GM12801 (cell line): Measurements from ENCODE around the gene VPS25.

Experiments
- CTCF ChIP-seq: IDR thresholded peaks from one replicate; pipeline ENCODE4 v1.5.1; 2011; ENCODE audit warnings: control low read depth; ENCODE audit not compliant: insufficient read length; ENCODE audit errors: extremely low read depth

Gene VPS25

GRCh38 chr17:42773290-42774035 is at the start of gene VPS25:
Gene VPS25 (plus strand): TSS chr17:42773449. CDS start chr17:42773476, 27 bp downstream.
- no peak for TF ChIP-seq CTCF

- no peak for TF ChIP-seq CTCF
These were observed 49.6 kb upstream of the VPS25 start for GRCh38 chr17:42723636-42724035.

DNA sequence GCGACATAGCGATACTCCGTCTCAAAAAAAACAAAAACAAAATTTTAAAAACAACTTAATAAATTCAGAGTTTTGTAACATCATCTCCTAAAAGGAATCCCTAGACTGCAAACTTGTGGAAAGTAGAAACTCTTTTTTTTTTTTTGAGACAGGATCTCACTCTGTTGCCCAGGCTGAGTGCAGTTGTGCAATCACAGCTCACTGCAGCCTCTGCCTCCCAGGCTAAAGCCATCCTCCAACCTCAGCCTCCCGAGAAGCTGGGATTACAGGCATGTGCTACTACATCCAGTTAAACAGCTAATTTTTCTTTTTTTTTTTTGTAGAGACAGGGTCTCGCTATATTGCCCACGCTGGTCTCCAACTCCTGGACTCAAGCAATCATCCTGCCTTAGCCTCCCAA is 48.1 kb upstream of the VPS25 start:
- TF ChIP-seq CTCF: no peak

DNA sequence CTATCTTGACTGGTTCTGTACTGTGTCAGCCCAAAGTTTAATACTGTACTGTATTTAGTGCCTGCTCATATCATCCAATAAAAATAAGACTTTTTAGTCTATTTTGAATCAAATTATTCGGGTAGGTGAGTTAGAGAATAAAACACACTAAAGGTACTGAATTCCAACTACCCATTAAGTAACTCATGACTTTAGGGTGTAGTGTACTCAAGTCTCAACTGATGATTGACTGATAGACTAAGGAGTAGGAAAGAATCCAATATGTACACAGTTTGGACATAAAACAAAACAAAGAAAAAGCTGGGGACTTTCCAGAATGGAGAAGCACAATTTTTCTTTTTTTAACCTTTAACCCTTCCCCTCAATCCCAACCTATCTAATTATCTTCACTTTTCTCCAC is 32.5 kb upstream of the VPS25 start:
- no peak for TF ChIP-seq CTCF

- no peak for TF ChIP-seq CTCF
These were observed 29.5 kb upstream of the VPS25 start for GRCh38 chr17:42743595-42744282.

DNA sequence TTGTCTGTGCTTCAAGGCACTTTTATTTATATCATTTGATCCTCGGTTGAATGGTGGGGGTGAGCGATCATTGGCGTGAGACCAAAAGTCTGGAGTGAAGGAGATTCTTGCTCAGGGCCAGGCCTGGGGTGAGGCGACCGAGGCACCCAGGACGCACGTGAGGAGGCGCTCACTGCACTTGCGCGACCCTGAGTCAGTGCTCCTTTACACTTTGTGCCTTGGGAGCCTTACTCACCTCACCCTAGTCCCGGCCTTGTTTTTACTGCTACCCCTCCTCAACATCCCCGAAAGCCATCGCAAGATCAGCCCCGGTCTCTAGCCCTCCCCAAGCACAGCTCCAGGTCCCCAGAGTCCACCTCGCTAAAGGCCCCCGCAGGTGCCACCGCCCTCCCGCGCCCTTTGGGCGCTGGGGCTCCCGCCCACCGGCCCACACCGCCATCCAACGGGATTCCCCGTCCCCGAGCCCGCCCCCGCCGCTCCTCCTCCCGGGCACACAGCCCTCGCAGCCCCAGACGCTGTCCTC is 28.9 kb upstream of the VPS25 start:
- no peak for TF ChIP-seq CTCF

DNA sequence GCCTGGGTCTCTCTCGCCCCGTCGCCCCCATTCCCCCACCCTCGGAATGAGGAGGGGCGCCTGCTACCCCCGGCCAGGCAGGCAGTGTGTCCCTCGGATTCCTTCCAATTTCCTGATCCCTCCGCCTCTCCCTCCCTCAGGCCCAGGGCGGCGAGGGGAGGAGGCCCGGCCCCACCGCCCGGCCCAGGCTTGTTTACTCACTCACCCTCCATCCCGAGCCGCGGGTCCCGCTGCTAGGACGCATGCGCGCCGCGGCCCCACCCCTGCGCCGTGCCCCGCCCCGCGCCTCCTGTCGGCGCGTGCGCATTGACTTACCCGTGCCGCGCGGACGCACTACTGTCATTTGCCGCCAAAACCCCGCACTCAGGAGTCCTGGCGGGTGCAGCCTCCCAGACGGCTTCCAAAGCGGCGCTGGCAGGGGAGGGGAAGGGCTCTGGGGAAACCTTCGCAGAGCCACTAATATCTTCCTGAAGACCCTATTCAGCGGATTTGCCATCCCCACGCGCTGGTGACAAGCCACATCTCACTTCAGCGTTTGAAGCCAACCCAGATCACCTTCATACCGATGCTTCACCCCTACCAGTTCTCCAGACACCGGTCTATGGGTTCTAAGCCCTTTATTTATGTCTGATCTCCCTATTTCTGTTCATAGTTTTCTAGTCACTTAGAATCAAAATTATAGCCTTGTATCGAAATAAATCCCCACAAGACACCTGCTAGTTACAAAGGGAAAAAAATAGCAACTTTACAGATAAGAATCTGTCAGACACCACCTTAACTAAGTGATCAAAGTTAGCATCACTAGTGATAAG is 28.2 kb upstream of the VPS25 start, which contains the start of gene EZH1:
Gene EZH1 (minus strand): TSS at position 235 of the 812 bp plus-strand sequence. CDS start 16,099 bp downstream, outside the sequence.
- no peak for TF ChIP-seq CTCF
